ENCODE measurements around the gene HOXC9. TPM values are rescaled to one million over a fixed set of nuclear protein-coding genes. Genes with fewer than 3 reads are reported as not detected.

Gene HOXC9
- total and polyA plus RNA-seq, 2 experiments from 2014 or later, result not detected

- no peak overlapping the region for H3K4me3 ChIP-seq
- no peak for TF ChIP-seq CTCF (IDR thresholded peaks at IDR 0.05; ENCODE audit: low read depth, low read length)
- H3K4me1 ChIP-seq (ENCODE audit: low read depth), result peaks cover 4% of the 10 kb centered on the region
- H3K36me3 ChIP-seq, result no peaks in the 10 kb centered on the region
- no peaks in the 10 kb centered on the region for H3K9me3 ChIP-seq (ENCODE audit: low read depth)
- peaks cover 100% of the 10 kb centered on the region for H3K27me3 ChIP-seq
- H3K27ac ChIP-seq, result no peak overlapping the region
- no peak for DNase-seq (ENCODE audit: low read depth in 1 of 2, low spot score in 1 of 2)
Measured at GRCh38 chr12:54032086-54032619, 32.2 kb downstream of the HOXC9 start.

DNA sequence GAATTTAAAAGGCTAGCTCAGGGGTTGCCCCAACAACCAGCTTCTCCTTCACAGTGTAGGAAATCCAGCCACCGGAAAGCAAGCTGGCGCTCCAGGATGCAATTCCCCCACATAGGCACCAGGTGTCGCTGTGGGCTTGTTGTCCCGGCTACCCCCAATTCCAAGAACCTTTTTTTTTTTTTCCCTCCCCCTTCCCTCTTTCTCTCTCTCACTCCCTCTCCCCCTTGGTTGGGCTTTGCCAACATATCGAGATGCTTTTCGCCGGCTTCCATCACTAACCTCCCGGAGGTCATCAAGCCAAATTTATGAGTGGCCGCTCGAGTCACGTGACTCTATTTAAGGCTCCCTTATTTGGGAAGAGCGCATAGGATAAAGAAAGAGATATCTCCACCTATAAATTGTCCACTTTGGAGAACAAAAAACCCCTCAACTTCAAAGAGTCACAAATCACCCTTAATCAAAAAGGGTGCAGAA is 32.7 kb downstream of the HOXC9 start, which contains the start of gene HOXC5:
Gene HOXC5, plus strand, starts transcription at position 424 of the 474 bp plus-strand sequence. CDS start 73 bp downstream, outside the sequence.
- Histone ChIP-seq H3K4me1 (ENCODE audit: low read depth) (peaks cover 4% of the 10 kb centered on the region), H3K27ac (no peak within 1 kb of the TSS)

GRCh38 chr12:54033106-54033979 is 33.4 kb downstream of the HOXC9 start:
- DNase-seq (ENCODE audit: low read depth in 1 of 2, low spot score in 1 of 2), result no peak
- no peak for TF ChIP-seq CTCF (IDR thresholded peaks at IDR 0.05; ENCODE audit: low read depth, low read length)
- Histone ChIP-seq H3K27me3 (peaks cover 100% of the 10 kb centered on the region), H3K9me3 (ENCODE audit: low read depth) (no peaks in the 10 kb centered on the region), H3K36me3 (no peaks in the 10 kb centered on the region), H3K4me1 (ENCODE audit: low read depth) (peaks cover 4% of the 10 kb centered on the region), H3K27ac (no peak overlapping the region), H3K4me3 (peak overlapping the region; percentile 10)

More for the DNA sequence above, 32.7 kb downstream of the HOXC9 start, which contains the start of gene HOXC5:
- H3K36me3 ChIP-seq, result no peaks in the 10 kb centered on the region
- H3K4me3 ChIP-seq, result peak within 1 kb of the TSS; percentile 10
- peak; percentile 96 for TF ChIP-seq CTCF (IDR thresholded peaks at IDR 0.05; ENCODE audit: low read depth, low read length)
- H3K9me3 ChIP-seq (ENCODE audit: low read depth), result no peaks in the 10 kb centered on the region
- DNase-seq (ENCODE audit: low read depth in 1 of 2, low spot score in 1 of 2), result peak; percentile 69 to 72
- peaks cover 100% of the 10 kb centered on the region for H3K27me3 ChIP-seq

GRCh38 chr12:54033980-54034784 is 34.2 kb downstream of the HOXC9 start:
- no peak overlapping the region for H3K27ac ChIP-seq
- H3K4me3 ChIP-seq, result no peak overlapping the region

More at GRCh38 chr12:54033980-54034784, 34.2 kb downstream of the HOXC9 start:
- no peak for DNase-seq (ENCODE audit: low read depth in 1 of 2, low spot score in 1 of 2)
- H3K27me3 ChIP-seq, result peaks cover 100% of the 10 kb centered on the region
- no peak for TF ChIP-seq CTCF (IDR thresholded peaks at IDR 0.05; ENCODE audit: low read depth, low read length)
- no peaks in the 10 kb centered on the region for H3K36me3 ChIP-seq
- no peaks in the 10 kb centered on the region for H3K9me3 ChIP-seq (ENCODE audit: low read depth)
- H3K4me1 ChIP-seq (ENCODE audit: low read depth), result peaks cover 4% of the 10 kb centered on the region

All from cardiac muscle cell (in vitro differentiated cells and primary cell).